ENCODE data around the gene LRPAP1. TPM values are rescaled to one million over a fixed set of nuclear protein-coding genes. Genes with fewer than 3 reads are reported as not detected.

The LRPAP1 gene
- total RNA-seq, 1 donor from 2014 or later = 121 TPM

GRCh38 chr4:3469386-3470243 is 62.6 kb downstream of the LRPAP1 start:
- no peak for TF ChIP-seq CTCF (IDR thresholded peaks at IDR 0.05; ENCODE audit: unreplicated experiment)
- no peak for DNase-seq (ENCODE audit: low spot score in 2 of 2, unreplicated experiment in 2 of 2)
- Mint-ChIP-seq H3K4me3 (no peak overlapping the region), H3K27me3 (ENCODE audit: low read depth) (peaks cover 13% of the 10 kb centered on the region), H3K4me1 (no peaks in the 10 kb centered on the region), H3K9me3 (no peaks in the 10 kb centered on the region), H3K36me3 (no peaks in the 10 kb centered on the region), H3K27ac (no peak overlapping the region)

GRCh38 chr4:3468804-3469203 is 63.4 kb downstream of the LRPAP1 start:
- DNase-seq (ENCODE audit: low spot score in 2 of 2, unreplicated experiment in 2 of 2) = no peak
- no peak overlapping the region for H3K4me3 Mint-ChIP-seq
- H3K9me3 Mint-ChIP-seq = no peaks in the 10 kb centered on the region
- no peak for TF ChIP-seq CTCF (IDR thresholded peaks at IDR 0.05; ENCODE audit: unreplicated experiment)
- H3K36me3 Mint-ChIP-seq = no peaks in the 10 kb centered on the region
- no peaks in the 10 kb centered on the region for H3K4me1 Mint-ChIP-seq
- H3K27ac Mint-ChIP-seq = no peak overlapping the region
- peaks cover 19% of the 10 kb centered on the region for H3K27me3 Mint-ChIP-seq (ENCODE audit: low read depth)

- Mint-ChIP-seq H3K9me3 (no peaks in the 10 kb centered on the region), H3K27ac (no peak overlapping the region), H3K4me3 (no peak overlapping the region), H3K27me3 (ENCODE audit: low read depth) (peaks cover 19% of the 10 kb centered on the region), H3K4me1 (no peaks in the 10 kb centered on the region), H3K36me3 (no peaks in the 10 kb centered on the region)
- TF ChIP-seq CTCF (IDR thresholded peaks at IDR 0.05; ENCODE audit: unreplicated experiment) = no peak
- DNase-seq (ENCODE audit: low spot score in 2 of 2, unreplicated experiment in 2 of 2) = no peak
These were observed 64.1 kb downstream of the LRPAP1 start for GRCh38 chr4:3468154-3468553.

- H3K4me3 Mint-ChIP-seq = no peak overlapping the region
These were observed 64.6 kb downstream of the LRPAP1 start for GRCh38 chr4:3467601-3468031.

More at GRCh38 chr4:3467601-3468031, 64.6 kb downstream of the LRPAP1 start:
- H3K27ac Mint-ChIP-seq = no peak overlapping the region
- H3K4me1 Mint-ChIP-seq = peaks cover 2% of the 10 kb centered on the region
- H3K27me3 Mint-ChIP-seq (ENCODE audit: low read depth) = peaks cover 21% of the 10 kb centered on the region
- no peak for TF ChIP-seq CTCF (IDR thresholded peaks at IDR 0.05; ENCODE audit: unreplicated experiment)
- H3K36me3 Mint-ChIP-seq = no peaks in the 10 kb centered on the region
- H3K9me3 Mint-ChIP-seq = no peaks in the 10 kb centered on the region
- no peak for DNase-seq (ENCODE audit: low spot score in 2 of 2, unreplicated experiment in 2 of 2)

Measured in mesothelial cell of epicardium (in vitro differentiated cells).